Endometrial microvascular endothelial cells (primary cell): ENCODE measurements around the gene NME9. TPM values are rescaled to one million over a fixed set of nuclear protein-coding genes. Genes with fewer than 3 reads are reported as not detected.

Source experiments
- in situ Hi-C: cut with HindIII; loops from 2 replicates; pipeline ENCODE4 v1.10.0; 2017; ENCODE audit warnings: low sequenced_read_pairs, low pct_unique_long_range_greater_than_20kb; ENCODE audit errors: inconsistent ontology term
- total RNA-seq: library from RNA; depleted of rRNA; stranded (reverse); fragments of >200 nt; gene quantifications from one replicate; pipeline ENCODE4 v1.2.3, GENCODE V29; 2015; ENCODE audit errors: inconsistent ontology term

NME9 gene
- total RNA-seq, 1 donor from 2014 or later, result not detected

DNA sequence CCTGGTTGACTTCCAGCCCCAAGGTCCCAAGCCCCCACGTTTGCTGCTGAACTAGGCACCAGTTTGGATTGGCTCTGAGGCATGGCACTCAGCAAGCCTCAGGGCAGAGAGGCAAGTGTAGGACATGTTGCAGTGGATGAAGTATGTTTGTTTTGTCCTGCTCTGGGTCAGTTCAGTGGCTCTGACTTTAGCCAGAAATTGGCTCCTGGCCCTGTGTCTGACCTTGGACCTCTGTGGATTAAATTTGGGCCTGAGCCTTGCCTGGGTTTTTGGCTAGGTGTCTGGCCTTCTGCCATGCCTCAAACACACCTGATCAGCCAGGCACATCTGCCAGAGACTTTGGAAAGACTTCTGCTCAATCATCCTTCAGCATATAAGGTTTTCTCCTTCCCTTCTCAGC, 15.1 kb upstream of the NME9 start:
- in situ Hi-C loops, result no loop called here

DNA sequence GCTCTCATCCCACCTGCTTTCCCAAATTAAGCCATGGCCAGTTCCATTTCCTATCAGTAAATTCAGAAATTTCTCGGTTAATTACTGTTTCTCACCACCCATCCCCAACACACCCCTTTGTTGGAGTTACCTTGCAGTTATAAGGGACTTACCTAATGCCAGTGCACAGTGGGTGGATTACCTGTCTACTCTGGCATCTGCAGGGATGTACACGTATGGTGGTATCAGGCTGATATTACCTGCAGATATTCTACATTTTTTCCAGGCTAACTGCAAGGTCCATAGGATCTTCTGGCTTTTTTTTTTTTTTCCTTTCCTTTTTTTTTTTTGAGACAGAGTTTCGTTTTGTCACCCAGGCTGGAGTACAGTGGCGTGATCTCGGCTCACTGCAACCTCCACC, 10.9 kb upstream of the NME9 start:
- in situ Hi-C loops, result no loop called here

DNA sequence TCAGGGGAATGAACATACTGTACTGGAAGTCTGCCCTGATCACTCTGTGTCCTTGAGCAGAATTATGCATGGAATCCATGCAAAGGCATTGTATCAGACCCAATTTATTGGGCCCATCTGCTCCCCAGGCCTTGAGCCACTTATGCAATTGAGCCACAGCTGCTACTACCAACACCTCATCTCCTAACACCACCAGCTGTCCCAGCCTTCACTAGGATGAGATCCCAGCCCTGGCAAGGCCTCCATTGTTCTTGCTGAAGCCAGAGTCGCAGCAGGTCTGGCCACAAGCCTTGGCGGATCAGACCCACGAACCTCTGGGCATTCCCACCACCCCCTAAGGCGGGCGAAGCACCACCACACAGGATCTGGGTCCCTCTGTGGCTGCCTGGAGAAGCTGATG, 9.2 kb upstream of the NME9 start:
- in situ Hi-C loops, result no loop called here

DNA sequence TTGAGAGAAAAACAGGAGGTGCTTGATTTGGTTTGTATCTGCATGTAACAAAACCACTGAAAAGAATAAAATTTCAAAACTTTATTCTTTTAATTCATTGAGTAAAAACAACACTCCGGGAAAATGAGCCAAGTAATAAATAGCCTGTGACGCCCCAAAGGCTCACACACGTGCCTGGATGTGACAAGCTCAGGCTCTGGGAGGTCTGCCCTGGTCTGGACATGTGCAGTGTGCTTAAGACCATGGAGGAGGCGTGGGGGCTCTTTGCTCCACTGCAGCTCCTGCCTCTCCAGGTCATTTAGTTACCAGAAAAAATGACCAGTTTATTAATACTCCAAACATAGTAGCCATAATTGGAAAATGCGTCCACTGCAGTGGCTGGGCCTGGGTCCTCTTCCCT, 8.6 kb upstream of the NME9 start:
- in situ Hi-C loops, result no loop called here

DNA sequence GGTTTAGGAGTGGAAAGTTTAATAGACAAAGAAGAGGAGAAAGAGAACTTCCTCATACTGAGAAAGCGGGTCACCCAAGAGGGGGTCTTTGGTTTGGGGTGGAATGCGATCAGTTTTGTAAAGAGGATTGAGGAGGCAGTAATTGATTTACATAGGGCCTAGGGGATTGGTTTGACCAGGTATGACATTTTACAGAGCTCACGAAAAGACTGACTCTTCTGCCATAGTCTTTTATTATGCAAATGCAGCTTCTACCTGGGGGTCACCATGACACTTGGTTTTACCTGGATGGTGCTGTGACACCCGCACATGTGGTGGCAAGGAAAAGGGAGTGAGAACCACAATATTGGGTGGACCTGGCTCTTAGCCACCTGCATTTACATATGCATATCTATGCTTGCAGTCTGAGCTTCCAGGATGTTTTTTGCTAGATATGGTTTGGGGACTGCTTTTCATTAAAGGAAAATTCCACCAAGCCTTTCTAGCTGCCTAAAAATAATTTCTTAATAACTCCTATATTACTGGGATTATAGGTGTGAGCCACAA, 6.9 kb upstream of the NME9 start:
- in situ Hi-C loops, result no loop called here

DNA sequence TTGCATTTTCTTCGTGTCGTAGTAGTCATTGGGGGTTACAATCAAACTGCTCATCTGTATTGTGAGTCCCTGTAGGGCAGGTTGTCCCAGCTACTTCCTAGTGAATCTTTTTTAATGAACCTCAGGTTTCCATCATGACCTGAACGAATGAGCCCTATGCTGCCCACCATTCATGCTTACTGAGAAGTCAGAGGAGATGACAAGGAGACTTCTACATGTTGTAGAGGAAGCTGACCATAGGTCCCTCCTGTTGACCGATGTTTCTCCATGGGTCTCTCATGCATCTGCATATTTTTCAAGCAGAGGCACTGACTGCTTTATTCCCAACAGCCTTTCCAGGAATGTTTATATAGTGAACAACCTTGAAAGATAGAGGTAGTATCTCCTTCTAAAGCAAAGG, 5.0 kb upstream of the NME9 start:
- in situ Hi-C loops, result no loop called here

DNA sequence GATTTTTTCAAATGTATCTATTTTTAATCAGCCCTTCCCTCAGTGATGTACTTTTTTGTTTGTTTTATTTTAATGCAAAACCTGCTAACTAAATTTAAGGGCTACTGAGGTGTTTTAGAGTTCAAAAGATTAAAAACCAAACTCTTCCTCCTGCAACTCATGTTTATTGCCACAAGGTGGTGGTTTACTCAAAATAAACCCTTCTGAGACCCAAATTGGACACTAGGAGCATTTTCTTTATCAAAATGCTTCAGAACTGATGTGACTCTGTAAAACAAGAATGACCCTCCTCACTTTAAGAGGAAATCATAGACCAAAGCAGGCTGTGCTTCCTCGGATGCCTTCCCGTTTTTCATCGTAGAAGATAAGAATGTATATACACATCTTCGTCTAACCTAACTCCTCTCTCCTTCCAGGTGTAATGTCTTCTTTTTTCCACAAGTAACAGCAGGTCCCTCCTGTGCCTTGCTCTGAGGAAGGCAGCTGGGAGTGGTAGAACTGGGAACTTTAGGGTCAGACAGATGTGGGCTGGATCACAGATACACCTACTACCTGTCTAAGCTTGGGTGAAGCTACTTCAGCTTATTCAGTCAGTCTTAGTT, 2.9 kb upstream of the NME9 start:
- in situ Hi-C loops, result no loop called here

DNA sequence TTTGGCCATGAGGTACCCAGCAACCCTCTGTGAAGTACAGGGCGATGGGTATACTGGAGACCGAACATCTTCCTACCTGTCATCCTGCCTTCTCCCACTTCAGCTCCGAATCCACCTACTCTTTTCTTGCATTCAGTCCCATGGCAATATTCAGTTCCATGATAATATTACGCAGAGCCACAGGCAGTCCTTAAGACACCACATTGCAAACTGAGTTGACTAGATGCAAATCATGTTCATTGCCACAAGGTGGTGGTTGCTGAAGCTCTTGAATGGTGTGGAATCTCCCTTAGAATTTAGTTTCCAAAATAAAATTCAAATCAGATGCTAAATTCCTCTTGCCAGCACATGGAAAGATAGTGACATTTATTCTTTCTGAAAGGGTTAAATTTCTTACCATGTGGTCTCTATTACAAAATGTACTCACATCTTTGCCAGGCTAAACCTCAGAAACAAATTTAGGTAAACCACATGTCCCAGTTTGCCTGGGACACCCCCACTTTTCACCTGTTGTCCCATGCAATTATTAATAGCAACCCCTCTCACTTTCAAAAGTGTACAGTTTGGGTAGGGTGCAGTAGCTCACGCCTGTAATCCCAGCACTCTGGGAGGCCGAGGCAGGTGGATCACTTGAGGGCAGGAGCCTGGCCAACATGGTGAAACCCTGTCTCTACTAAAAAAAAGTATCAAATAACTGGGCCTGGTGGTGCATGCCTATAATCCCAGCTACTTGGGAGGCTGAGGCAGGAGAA, 1.7 kb upstream of the NME9 start:
- in situ Hi-C loops, result no loop called here

DNA sequence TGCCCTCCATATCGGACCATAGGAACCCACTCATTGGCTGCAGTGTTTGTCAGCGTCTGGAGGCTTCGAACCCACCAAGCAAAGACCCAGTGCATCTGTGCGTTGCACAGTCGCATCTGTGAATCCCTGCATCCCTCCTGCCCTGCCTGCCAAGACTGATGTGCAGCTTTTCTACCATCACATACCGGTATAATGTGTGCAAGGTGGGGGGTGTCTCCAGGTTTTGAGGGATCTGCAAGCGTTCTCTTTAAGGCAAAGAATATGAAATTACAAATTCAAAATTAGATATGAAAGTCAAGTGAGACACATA, 288 bp upstream of the NME9 start:
- in situ Hi-C loops, result no loop called here

DNA sequence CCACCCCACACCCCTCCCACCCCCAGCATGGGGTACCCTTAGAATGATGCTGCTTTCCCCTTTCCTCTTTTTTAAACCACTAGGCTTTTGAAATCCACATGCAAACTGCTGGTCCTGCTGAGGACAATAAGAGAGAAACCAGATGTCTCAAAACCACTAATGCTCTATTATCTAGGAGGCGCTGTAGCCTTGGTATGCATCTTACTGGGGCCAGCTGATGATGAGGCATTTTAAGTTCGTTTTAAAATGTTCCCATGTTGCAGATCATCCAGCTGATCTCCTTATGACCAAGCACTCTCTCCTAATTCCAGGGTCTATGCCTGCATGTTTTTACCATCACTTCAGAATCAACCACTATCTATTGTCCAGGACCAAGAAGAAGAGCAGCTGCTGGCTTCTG, 1.3 kb downstream of the NME9 start:
- in situ Hi-C loops, result no loop called here

DNA sequence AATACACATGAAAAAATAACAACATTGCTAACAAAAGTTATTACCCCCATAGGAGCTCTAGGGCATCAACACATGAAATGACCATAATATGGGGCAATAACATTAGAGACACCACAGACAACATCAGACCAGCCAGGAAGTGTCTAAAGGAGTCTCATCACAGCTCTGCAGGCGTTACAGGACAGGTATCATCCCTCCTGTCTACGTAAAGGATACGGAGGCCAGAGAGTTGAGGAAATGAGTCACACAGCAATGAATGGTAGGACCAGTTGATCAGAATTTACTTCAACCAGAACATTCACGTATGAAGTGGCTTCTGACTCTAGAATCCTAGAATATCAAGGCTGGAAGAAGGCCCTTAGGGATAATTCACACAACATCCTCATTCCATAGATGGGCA, 1.8 kb downstream of the NME9 start:
- in situ Hi-C loops, result no loop called here

DNA sequence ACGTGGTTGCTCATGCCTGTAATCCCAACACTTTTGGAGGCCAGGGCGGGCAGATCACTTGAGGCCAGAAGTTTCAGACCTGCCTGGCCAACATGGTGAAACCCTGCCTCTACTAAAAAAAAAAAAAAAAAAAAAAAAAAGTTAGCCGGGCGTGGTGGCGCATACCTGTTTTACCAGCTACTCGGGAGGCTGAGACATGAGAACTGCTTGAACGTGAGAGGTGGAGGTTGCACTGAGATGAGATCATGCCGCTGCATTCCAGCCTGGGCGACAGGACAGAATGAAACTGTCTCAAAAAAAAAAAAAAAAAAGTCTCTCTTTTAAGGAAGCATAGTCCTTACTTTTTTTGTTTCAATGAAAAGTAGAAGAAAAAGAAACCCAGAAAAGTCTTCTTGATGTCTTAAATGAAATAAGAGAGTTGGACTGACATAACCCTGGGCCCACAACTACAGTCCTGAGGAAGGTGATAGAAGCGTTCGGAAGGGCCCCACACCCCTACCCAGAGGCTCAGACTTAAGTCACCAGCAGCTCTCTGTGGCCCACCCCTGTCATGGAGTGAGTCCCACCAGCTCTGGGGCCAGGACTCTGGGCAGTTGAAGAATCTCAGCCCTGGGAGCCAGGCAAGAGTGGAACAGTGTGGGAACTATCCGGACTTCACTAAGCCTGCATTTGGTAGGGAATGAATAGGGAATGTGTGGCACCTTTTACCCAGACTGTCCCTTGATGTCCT, 2.6 kb downstream of the NME9 start:
- in situ Hi-C loops, result no loop called here

DNA sequence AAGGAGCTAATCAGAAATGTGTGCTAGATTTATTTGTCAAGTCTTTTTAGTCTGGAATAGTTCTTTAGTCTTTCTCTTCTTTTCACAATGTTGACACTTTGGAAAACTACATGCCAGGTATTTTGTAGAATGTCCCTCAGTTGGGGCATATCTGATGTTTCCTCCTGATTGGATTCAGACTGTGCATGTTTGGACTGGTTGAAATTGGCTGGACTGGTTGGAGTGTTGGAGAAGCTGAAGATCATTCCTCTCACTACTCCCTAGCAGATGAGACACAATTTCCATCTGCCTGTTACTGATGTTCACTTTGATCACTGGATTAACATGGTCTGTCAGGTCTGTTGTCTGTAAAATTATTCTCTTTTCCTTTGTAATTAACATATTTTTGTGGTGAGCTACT, 3.7 kb downstream of the NME9 start:
- in situ Hi-C loops, result no loop called here

DNA sequence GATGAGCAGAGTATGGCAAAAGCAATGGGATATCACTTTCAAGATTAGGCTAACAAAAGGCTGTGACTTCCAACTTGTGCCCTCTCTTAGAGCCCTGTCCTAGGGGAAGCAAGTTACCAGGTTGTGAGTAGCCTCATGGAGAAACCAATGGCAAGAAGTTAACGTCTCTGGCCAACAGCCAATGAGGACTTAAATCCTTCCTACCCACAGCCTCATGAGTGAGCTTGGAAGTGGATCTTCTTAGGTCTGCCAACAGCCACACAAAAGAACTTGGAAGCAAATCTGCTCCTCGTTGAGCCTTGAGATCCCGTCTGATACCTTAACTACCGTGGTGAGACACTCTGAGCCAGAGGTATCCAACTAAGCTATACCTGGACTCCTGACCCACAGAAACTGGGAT, 5.7 kb downstream of the NME9 start:
- in situ Hi-C loops, result no loop called here

DNA sequence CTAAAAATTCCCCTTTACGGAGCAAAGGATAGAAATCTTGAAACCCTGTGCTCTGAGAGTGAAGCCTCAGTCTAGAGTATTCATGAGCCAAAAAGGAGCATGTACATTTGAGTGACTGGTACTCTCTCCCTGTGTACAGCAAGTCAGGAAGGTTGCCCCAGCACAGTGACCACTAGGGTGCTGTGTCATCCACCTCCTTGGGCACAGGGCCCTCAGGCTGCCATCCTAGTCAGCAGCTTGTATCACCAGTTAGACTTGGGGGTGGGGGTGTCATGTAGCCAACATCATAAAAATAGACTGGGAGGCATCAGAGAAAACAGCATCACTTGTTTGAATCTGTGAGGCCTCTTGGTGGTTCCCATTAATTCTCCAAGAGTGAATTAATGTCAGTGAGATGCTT, 12.0 kb downstream of the NME9 start:
- in situ Hi-C loops, result no loop called here

DNA sequence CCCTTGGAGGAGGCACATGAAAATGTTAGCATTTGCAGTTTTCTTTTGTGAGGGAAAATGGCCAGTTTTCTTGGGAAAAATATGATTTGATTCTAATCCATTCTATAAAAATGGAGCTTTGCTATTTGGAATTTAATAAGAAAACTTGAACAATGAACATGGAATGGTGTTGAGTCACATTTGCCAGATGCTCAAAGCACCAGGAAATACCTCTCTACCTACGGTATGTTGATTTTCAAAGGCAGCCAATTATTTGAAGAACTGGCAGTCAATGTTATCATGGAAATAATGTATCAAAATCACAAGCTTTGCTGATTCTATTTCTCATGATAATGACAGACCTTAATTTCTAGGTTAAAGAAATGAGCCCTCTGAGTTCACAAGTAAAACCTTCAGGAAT, 14.9 kb downstream of the NME9 start:
- in situ Hi-C loops, result no loop called here

DNA sequence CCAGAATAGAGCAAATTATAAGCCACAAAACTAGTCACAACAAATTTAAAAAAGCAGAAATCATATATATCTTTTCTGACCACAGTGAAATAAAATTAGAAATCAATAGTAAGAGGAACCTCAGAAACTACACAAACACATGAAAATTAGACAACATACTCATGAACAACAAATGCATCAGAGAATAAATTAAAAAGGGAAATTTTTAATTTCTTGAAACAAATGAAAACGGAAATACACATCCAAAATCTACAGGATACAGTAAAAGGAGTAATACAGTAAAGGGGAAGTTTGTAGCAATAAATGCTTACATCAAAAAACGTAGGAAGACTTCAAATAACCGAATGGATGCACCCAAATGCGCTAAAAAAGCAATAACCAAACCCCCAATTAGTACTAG, 19.2 kb downstream of the NME9 start:
- in situ Hi-C loops, result no loop called here

DNA sequence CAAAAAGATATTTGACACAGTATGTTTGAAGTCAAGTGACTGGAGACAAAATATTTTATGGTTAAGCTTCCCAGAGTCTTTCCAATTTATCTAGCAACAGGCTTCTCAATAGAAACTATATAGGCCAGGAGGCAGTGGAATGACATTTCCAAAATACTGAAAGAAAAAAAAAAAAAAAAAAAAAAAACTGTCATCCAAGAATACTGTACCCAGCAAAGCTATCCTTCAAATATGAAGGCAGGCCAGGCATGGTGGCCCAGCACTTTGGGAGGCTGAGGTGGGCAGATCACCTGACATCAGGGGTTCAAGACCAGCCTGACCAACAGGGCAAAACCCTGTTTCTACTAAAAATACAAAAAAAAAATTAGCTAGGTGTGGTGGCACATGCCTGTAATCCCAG, 20.9 kb downstream of the NME9 start:
- in situ Hi-C loops, result no loop called here

DNA sequence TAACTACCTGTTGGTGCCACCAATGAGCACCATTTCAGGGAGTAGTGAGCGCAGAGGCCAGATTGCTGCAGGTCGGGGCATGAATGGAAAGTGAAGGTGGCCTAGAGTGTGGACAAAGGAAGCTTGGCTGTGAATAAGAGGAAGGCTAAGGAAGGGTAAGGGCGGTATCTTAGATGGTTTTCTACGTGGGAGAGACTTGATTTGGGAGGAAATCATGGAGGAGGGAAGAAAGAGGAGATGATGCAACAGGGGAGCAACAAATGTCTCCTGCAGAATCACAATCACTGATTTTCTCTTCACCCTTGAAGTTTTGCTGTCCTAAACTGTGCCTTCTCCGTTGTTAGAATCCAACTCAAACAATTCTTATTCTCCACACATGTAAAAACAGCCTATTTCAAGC, 21.8 kb downstream of the NME9 start:
- in situ Hi-C loops, result no loop called here

DNA sequence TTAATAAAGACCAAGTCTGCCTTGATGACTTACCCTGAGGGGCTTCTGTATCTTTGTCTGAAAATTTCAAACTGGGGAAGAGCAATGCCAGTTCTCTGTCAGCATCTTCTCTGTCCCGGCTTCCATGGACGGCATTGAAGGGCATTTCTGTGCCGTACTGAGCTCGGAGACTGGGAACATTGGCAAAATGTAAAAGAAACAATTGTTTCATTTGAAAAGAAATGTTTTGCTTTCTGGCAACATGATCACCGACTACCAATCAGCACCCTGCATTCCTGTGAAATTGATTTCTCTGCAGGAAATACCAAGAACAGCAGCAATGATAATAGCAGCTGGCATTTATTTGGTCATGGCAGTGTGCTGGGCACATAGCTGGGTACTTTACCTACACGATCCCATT, 26.2 kb downstream of the NME9 start:
- in situ Hi-C loops, result no loop called here
